GM23338 (cell line): ENCODE measurements around the gene FAAH2. TPM values are rescaled to one million over a fixed set of nuclear protein-coding genes. Genes with fewer than 3 reads are reported as not detected.

ENCODE experiments used
- ATAC-seq: fragments of 200-7000 bp; cut with Tn5 transposase; 3 replicates; pipeline ENCODE4 v1.9.1; 2020
- DNase-seq: peaks from one replicate; pipeline ENCODE4 v3.0.0-alpha.2; 2015; ENCODE audit warnings: low spot score
- H2AFZ ChIP-seq: fragments of 200-600 bp; sonication (generic); 2 replicates; pipeline ENCODE4 v1.8.0; 2016; ENCODE audit warnings: antibody characterized with exemption, mild to moderate bottlenecking, moderate library complexity
- H3F3A ChIP-seq: fragments of 200-600 bp; sonication (generic); replicated peaks from 2 replicates; pipeline ENCODE4 v1.8.0; 2017; ENCODE audit warnings: antibody characterized with exemption, mixed run types, low read depth
- H3K27ac ChIP-seq: fragments of 200-600 bp; sonication (generic); 2 replicates; pipeline ENCODE4 v1.6.1; 2016; ENCODE audit warnings: low read depth
- H3K27me3 ChIP-seq: fragments of 200-600 bp; sonication (generic); 2 replicates; pipeline ENCODE4 v1.8.0; 2016; ENCODE audit warnings: mild to moderate bottlenecking, mixed run types, moderate library complexity; ENCODE audit not compliant: insufficient read depth
- H3K36me3 ChIP-seq: fragments of 200-600 bp; sonication (generic); 2 replicates; pipeline ENCODE4 v1.8.0; 2016; ENCODE audit warnings: mild to moderate bottlenecking; ENCODE audit not compliant: insufficient read depth
- H3K4me1 ChIP-seq: fragments of 200-600 bp; sonication (generic); 2 replicates; pipeline ENCODE4 v1.8.0; 2016; ENCODE audit warnings: mild to moderate bottlenecking, moderate library complexity; ENCODE audit not compliant: insufficient read depth
- H3K4me2 ChIP-seq: fragments of 200-600 bp; sonication (generic); 2 replicates; pipeline ENCODE4 v1.7.1; 2017; ENCODE audit warnings: mixed run types
- H3K4me3 ChIP-seq: fragments of 200-600 bp; sonication (generic); 2 replicates; pipeline ENCODE4 v1.6.1; 2016; ENCODE audit warnings: mixed run types
- H3K79me2 ChIP-seq: fragments of 200-600 bp; sonication (generic); replicated peaks from 2 replicates; pipeline ENCODE4 v1.8.0; 2017; ENCODE audit warnings: mild to moderate bottlenecking; ENCODE audit not compliant: insufficient read depth
- H3K9me2 ChIP-seq: fragments of 200-600 bp; sonication (generic); 2 replicates; pipeline ENCODE4 v1.8.0; 2017; ENCODE audit not compliant: insufficient read depth
- H4K20me1 ChIP-seq: fragments of 200-600 bp; sonication (generic); replicated peaks from 2 replicates; pipeline ENCODE4 v1.8.0; 2017; ENCODE audit warnings: mild to moderate bottlenecking; ENCODE audit not compliant: insufficient read depth
- H3K27ac Mint-ChIP-seq: 2 replicates; pipeline ENCODE4 v1.8.0; 2020; ENCODE audit warnings: inconsistent platforms, mild to moderate bottlenecking, moderate library complexity, mixed read lengths
- H3K27me3 Mint-ChIP-seq: 3 replicates; pipeline ENCODE4 v1.8.0; 2022; ENCODE audit warnings: low read depth, mild to moderate bottlenecking, moderate library complexity, mixed read lengths, inconsistent platforms; ENCODE audit not compliant: insufficient read depth, poor library complexity
- H3K36me3 Mint-ChIP-seq: 3 replicates; pipeline ENCODE4 v1.8.0; 2021; ENCODE audit warnings: low read depth, mild to moderate bottlenecking, inconsistent platforms, moderate library complexity, mixed read lengths
- H3K4me1 Mint-ChIP-seq: 3 replicates; pipeline ENCODE4 v1.8.0; 2020; ENCODE audit warnings: mild to moderate bottlenecking, inconsistent platforms, mixed read lengths
- H3K4me3 Mint-ChIP-seq: 3 replicates; pipeline ENCODE4 v1.8.0; 2021; ENCODE audit warnings: moderate library complexity, mild to moderate bottlenecking, inconsistent platforms, mixed read lengths
- H3K9me3 Mint-ChIP-seq: 3 replicates; pipeline ENCODE4 v1.8.0; 2020; ENCODE audit warnings: moderate library complexity, mild to moderate bottlenecking, inconsistent platforms, mixed read lengths
- CREB1 ChIP-seq: fragments of 250-450 bp; sonication (Bioruptor Pico); IDR thresholded peaks from 2 replicates; pipeline ENCODE4 v1.5.0; 2020; ENCODE audit warnings: low read depth, mild to moderate bottlenecking, moderate library complexity
- CTCF ChIP-seq, 2 experiments: fragments of 200-600 bp in 1 of 2; sonication (generic) in 1 of 2; conservative IDR thresholded peaks; 2 replicates each; pipeline versions ENCODE4 v1.5.1 to v1.6.1; 2016 to 2017; ENCODE audit warnings: antibody characterized with exemption in 2 of 2, low read depth in 2 of 2, mild to moderate bottlenecking in 2 of 2, moderate library complexity in 1 of 2
- NANOG ChIP-seq: IDR thresholded peaks from 2 replicates; pipeline ENCODE4 v1.6.1; 2016; ENCODE audit warnings: antibody characterized with exemption, borderline replicate concordance
- REST ChIP-seq: IDR thresholded peaks from one replicate; pipeline ENCODE4 v1.6.1; 2018; ENCODE audit warnings: antibody characterized with exemption; ENCODE audit not compliant: unreplicated experiment
- ZNF331 ChIP-seq: fragments of 250-450 bp; sonication (Bioruptor Pico); IDR thresholded peaks from 2 replicates; pipeline ENCODE4 v1.5.0; 2020; ENCODE audit warnings: low read depth, mild to moderate bottlenecking, moderate library complexity
- polyA plus RNA-seq: library from polyadenylated mRNA; unstranded; fragments of >200 nt; fragmentation: Nextera tagmentation; extraction: Ambion mirVana; gene quantifications from 2 replicates; pipeline ENCODE4 v1.2.1, GENCODE V29; 2016
- total RNA-seq: library from RNA; depleted of rRNA; stranded (reverse); fragments of >200 nt; shearing (Covaris generic); gene quantifications from 2 replicates; pipeline ENCODE4 v1.2.3, GENCODE V29; 2014; rRNA removed

FAAH2 gene
- total and polyA plus RNA-seq, 2 experiments from 2014 or later: 5.3 to 6.0 TPM

GRCh38 chrX:57519578-57520118 lies 233.1 kb downstream of the FAAH2 start:
- no peaks in the 10 kb centered on the region for H3K9me2 ChIP-seq
- peaks cover 13% of the 10 kb centered on the region for H3K9me3 Mint-ChIP-seq
- no peak overlapping the region for H3K4me2 ChIP-seq
- TF ChIP-seq NANOG (no peak), CTCF (conservative IDR thresholded peaks at IDR 0.05; ENCODE audit: low read depth in 2 of 2) (no peak), ZNF331 (CRISPR knock-in tag) (no peak), CREB1 (CRISPR knock-in tag) (no peak)
- no peak for DNase-seq
- H3K4me3 Mint-ChIP-seq: no peak overlapping the region
- no peak overlapping the region for H3K4me3 ChIP-seq
- H3K27me3 Mint-ChIP-seq: no peaks in the 10 kb centered on the region
- no peaks in the 10 kb centered on the region for H3F3A ChIP-seq
- H3K27me3 ChIP-seq: no peaks in the 10 kb centered on the region
- H3K79me2 ChIP-seq: no peaks in the 10 kb centered on the region
- H3K36me3 ChIP-seq: no peaks in the 10 kb centered on the region
- no peak for ATAC-seq
- H3K27ac Mint-ChIP-seq: no peak overlapping the region
- H3K4me1 ChIP-seq: no peaks in the 10 kb centered on the region
- no peaks in the 10 kb centered on the region for H4K20me1 ChIP-seq
- H3K4me1 Mint-ChIP-seq: no peaks in the 10 kb centered on the region
- H3K27ac ChIP-seq: no peak overlapping the region
- H3K36me3 Mint-ChIP-seq: no peaks in the 10 kb centered on the region
- no peak overlapping the region for H2AFZ ChIP-seq

- no peaks in the 10 kb centered on the region for H4K20me1 ChIP-seq
- H3K27me3 ChIP-seq: no peaks in the 10 kb centered on the region
- Mint-ChIP-seq H3K4me3 (no peak overlapping the region), H3K27ac (no peak overlapping the region), H3K27me3 (no peaks in the 10 kb centered on the region), H3K36me3 (no peaks in the 10 kb centered on the region), H3K9me3 (no peaks in the 10 kb centered on the region; the same call in 1 of the 3 replicates), H3K4me1 (no peaks in the 10 kb centered on the region)
- peak; percentile 60 to 66 for TF ChIP-seq CTCF (conservative IDR thresholded peaks at IDR 0.05; ENCODE audit: low read depth in 2 of 2)
- TF ChIP-seq CREB1 (CRISPR knock-in tag): no peak
- no peak for TF ChIP-seq REST
- no peaks in the 10 kb centered on the region for H3K9me2 ChIP-seq
- no peak overlapping the region for H3K27ac ChIP-seq
- no peaks in the 10 kb centered on the region for H3K36me3 ChIP-seq
- H3K4me1 ChIP-seq: no peaks in the 10 kb centered on the region
- H3K4me3 ChIP-seq: no peak overlapping the region
- DNase-seq: peak; percentile 50
- no peak overlapping the region for H3K4me2 ChIP-seq
- no peak overlapping the region for H2AFZ ChIP-seq
- no peaks in the 10 kb centered on the region for H3K79me2 ChIP-seq
- H3F3A ChIP-seq: no peaks in the 10 kb centered on the region
- ATAC-seq: peak; percentile 84
Measured at GRCh38 chrX:57528670-57529255, 242.3 kb downstream of the FAAH2 start.

Other genes with a start within 250 kb of the FAAH2 start
- gene SPIN2B, start 165.2 kb upstream of the FAAH2 start, total RNA-seq: 7.9 and 10.6 TPM in 2 replicates
- 9.6 and 12.6 TPM in 2 replicates for gene SPIN2B, start 165.2 kb upstream of the FAAH2 start, polyA plus RNA-seq
- gene SPIN2A, start 149.3 kb upstream of the FAAH2 start, total RNA-seq: 1.4 and 2.6 TPM in 2 replicates
- 3.5 and 5.2 TPM in 2 replicates for gene SPIN2A, start 149.3 kb upstream of the FAAH2 start, polyA plus RNA-seq